ENCODE data around the gene SHC1.

Gene SHC1

DNA sequence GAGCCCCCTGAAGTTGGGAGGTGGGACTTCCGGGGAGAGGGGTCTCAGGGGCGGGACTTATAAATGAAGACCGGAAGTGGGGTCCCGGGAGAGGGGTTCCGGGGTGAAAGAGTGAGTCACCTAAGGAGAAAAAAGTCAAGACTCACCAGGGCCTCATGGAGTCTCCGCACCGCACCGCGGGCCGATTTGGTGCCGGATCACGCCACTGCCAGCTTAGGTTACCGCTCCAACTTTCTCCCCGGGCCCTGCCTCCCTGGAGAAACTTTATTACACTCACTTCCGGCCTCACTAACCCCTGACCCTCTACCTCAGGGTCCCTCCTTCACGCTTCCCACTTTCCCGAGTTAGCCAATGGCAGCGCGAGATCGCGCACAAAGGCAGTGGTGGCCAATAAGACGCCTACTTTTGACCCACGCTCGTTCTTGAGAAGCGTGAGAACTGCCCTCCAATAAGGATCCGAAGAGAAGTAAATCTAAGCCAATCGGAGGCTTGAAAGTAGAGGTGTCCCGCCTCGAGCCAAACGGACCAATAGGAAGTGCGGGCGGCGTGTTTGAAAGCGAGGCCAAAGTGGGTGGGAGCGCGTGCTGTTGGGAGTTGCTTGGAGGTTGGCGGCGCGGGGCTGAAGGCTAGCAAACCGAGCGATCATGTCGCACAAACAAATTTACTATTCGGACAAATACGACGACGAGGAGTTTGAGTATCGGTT lies 3.7 kb upstream of the SHC1 start, which contains the start of gene CKS1B:
Gene CKS1B, plus strand, starts transcription at position 580 of the 706 bp plus-strand sequence. Its CDS starts 65 bp downstream, at position 645.
- peak; percentile 98 for DNase-seq

DNA sequence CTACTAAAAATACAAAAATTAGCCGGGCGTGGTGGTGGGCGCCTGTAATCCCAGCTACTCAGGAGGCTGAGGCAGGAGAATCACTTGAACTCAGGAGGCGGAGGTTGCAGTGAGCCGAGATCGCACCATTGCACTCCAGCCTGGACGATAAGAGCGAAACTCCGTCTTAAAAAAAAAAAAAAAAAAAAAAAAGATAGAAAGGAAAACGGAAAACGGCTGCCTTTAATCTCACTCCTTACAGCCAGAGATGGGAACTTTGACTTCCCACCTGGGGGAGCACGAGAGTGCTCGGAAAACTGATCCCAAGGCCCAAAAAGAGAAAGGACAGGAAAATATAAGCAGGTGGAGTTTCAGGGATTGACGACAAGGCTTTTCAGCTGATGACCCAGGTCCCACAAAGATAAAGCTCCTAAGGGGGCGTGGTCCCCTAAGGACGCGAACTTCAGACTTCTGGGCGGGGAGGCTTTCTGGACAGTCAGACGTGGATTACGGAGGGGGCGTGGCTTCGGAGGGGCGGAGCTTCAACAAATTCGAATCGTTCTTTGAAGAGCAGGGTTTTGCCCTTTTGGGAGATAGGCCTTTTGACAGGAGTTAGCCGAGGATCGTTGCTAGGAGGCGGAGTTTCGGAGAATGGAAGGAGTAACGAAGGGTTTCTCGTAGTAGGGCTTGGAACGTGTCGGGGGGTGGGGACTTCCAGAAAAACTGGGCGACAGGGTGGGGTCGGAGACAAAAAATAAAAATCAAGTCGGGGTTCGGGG lies 3.0 kb upstream of the SHC1 start:
- peak; percentile 84 for DNase-seq

DNA sequence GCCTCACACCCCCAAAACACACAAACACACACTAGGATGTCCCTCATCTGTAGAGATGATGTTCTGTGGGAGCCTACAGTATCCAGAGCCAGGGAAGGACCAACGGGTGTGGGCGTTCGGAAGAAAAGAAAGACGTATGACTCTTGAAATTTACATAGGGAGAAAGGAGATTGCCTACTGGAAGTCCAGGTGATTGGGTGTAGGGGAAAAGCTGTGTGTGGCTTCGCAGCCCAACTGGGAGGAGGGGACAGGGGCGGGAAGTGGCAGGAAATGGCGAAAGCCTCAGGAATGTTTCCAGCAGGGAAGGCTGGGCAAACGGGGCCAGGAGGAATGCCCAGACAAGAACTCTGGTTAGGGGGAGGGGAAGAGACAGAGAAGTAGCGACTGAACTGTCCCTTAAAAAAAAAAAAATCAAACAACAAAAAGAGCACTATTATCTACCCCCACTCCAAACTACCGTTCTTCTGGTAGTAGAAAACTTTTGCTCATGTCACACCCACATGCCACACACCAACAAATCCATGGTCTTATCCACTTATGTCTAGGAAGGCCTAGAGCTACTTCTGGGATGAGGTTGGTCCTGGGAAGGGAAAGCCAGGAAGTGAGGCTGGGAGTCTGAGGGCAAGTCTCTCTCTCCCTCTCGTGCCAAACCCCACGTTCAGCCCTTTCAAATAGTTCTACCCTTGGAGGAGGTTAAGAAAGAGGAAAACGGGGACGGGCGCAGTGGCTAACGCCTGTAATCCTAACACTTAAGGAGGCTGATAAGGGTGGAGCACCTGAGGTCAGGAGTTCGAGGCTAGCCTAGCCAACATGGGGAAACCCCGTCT lies 2.2 kb upstream of the SHC1 start:
- no peak for DNase-seq

DNA sequence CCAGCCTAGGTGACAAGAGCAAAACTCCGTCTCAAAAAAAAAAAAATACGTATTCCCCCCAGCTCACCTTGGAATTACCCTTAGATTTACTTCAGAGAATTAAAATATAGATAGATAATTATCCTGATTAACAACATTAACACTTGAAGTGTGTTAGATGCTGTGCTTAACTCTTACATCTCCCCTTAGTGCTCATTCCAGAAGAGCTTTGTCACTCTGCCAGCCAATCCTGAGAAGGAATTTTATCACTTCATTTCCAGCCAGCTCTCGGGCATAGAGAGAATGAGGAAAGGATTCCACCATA lies 1.6 kb upstream of the SHC1 start:
- no peak for DNase-seq

DNA sequence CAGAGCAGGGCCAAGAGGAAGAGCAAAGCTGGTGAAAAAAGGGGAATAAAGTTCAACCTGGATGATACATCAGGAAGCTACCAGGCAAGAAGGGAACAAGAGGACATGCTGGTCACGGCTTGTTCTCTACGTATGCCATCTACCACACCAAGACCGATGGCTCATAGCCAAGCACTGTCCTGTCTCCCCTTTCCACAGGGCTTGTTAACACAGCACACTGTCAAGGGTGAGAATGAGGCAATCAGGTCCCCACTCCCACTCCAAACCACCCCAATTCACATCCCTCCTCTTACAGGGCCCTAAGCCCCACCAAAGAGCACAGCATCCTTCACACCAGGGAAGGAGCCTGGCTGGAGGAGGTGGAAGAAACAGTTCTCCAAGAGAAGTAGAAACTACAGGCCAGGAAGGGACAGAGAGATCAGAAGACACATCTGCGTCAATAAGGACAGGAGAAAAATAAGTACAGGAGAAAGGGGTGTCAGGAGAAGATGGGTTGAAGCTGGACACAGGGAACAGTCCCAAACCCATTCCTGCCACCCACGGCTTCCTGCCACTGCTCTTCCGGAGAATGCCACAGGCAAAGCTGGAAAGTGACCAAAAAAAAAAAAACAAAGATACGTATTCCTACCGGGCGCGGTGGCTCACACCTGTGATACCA lies 923 bp upstream of the SHC1 start:
- no peak for DNase-seq

DNA sequence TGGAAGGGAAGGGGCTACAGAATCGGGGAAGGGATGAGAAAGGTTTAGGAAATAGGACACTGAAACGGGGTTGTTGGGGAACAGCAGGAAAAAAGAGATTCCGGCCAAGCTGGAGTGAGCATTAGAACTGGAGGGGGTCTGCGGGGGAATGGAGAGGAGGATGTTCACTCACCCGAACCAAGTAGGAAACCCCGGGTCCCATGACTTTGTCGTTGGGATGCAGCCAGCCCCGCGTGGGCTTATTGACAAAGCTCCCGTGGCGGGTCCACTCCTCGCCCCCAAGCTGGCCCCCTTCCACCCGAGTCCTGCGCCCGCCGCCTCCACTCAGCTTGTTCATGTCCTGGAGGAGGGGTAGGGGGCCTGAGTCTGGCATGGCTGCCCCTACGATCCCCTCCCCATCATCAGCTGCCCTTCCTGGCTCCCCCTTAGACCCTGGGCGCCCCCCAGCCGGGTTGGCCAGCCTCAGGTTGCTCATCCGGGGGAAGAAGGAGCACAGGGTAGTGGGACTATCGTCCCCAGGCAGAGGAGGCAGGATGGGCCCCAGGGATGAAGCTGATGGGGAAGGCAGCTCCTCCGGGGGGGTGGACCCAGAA lies 591 bp downstream of the SHC1 start:
- no peak for DNase-seq

DNA sequence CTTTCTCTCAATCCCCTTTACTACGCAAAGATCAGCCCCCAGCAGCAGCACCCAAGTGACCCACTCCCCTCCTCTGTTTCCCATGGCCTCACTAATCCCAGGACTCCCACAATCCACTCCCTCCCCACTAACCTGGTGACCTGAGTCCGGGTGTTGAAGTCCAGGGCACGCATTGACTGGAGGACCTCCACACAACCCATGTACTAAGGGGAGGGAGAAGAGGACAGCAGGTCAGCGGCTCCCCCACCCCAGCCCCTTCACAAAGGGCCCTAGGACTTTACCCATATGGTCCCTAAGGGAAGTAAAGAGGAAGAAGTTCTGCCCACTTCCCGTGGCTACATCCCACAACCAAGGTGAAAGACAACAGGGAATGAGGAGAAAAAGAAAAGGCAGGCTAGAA lies 1.3 kb downstream of the SHC1 start:
- no peak for DNase-seq

DNA sequence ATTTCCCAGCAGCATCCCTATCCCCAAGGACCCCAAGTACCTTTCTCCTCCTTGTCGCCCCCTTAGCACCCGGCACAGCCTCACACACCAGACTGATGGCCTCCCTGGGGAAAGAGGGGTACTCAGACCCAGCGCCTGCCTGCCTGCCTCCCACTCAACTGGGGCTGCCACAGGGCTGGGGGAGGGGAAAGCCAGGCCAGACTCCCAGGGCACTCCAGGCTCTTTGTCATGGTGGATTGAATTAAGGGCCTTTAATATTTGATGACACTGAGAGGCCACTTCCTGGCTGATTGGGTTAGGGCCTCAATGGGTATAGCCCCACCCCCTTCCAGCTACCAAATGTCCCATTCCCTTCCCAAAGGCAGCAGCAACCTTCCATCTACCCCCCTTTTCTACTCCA lies 1.8 kb downstream of the SHC1 start:
- no peak for DNase-seq

DNA sequence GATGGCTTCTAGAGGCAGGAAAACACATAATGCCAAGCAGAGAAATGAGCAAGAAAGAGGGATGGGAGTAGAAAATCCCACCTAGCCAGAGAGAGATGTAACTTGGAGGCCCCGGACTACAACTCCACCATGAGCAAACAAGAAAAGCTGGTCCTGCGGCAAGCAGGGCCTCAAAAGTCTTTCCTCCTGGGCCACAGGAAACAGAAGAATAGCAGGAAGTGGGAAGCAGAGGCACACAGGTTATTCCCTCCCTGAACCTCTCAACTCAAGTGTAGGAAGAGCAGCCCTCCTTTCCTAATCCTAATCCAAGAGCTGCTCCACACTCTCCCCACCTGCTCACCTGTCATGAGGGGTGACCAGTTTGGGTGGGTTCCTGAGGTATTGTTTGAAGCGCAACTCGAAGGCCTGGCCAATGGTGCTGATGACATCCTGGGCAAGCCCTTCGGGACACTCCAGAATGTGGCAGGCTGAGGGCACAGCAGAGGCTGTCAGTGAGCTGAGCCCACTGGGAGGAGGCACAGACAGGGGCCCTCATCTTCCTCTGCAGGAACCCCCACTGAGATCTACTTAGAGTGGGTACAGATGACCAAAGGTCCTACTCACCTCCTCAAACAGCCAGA lies 3.1 kb downstream of the SHC1 start:
- no peak for DNase-seq

DNA sequence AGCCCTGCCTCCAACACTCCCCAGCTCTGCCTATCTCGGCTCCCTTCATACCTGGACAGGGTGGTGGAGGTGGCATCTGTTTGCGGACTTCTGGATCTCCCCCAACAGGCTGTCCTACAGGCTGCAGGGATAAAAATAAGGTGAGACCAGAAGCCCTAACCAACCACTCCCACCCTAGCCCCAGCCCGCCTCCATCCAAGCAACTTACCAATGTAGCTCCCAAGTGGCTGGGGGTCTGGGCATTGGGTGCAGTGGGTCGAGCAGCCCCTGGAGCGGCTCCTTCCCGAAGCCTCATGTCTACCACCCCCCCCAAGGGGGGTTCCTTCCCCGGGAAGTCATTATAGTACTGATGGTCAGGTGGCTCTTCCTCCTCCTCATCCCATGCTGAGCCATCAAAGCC lies 4.4 kb downstream of the SHC1 start:
- DNase-seq = no peak

DNA sequence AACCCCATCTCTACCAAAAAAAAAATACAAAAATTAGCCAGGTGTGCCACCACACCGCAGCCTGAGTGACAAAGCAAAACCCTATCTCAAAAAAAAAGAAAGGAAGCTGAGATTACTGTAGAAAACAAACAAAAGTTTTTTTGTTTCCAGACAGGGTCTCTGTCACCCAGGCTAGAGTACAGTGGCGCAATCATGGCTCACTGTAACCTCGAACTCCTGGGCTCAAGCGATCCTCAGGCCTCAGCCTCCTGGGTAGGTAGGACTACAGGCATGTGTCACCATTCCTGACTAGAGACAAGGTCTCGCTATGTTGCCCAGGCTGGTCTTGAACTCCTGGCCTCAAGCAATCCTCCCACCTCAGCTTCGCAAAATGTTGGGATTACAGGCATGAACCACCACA lies 6.2 kb downstream of the SHC1 start:
- no peak for DNase-seq

DNA sequence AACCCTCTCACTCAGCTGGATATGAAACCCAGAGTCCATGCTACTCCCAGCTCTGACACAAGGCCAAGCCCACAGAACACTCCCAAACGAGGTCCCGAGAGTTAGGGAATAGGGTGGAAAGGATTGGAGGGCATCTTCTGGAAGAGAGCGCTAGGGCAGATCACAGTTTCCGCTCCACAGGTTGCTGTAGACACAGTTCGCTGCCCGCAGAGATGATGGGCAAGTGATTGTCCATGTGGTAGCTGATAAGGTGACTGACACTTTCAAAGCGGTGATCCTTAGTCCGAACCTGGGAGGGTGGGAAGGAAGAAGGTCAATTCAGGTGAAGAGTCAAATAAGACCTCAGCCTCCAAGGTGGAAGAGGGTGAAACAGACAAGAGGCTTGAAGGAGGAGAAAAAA lies 6.9 kb downstream of the SHC1 start:
- no peak for DNase-seq

DNA sequence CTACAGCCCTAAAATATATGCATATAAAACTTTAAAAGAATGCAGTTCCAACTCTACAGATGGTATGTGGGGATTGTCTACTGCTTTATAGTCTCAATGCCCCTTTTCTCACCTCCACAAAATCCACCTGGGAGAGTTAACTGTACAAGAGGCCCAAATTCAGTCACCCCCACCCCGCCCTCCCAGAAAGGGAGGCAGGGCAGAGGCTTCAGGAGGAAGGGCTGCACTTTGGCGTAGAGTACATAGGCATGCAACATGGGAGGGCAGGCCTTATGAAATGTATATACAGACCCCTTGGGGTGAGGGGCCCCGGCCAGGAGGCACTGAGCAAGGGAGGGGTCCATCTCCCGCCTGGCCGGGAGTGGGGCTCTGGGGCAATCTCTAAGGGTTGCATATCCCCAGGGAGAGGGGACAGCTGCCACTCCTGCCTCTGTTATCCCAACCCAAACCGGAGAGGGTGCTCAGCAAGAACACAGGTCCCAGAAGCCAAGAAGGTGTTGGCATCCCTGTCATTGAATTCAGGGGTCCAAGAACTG lies 7.7 kb downstream of the SHC1 start:
- DNase-seq = no peak

DNA sequence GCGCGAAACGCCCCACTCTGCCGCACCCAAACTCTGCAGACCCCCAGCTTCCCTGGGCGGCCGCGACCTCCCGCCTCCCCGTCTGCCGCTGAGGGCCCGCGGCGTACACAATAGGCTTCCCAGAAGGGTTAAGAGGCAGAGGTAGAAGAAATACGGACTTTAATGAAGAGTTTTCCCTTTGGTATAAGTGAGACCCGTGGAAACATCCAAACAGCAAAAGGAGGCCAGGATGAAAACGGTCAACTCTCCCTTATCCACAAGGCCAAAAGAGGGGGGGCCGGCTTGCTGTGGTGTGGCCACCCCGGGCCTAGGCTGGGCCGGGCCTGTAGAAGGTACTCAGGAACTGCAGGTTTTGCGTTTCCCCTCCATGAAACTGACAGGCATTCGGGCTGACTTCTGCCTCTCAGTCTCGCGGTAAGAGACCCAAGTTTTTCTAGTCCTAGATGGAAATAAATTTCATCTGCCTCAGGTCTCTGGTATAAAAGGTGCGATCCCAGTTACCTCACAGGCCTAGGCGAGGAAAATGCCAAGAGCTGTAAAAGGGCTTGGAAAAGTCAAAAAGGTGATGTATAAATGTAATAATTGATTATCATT lies 8.3 kb downstream of the SHC1 start:
- no peak for DNase-seq

DNA sequence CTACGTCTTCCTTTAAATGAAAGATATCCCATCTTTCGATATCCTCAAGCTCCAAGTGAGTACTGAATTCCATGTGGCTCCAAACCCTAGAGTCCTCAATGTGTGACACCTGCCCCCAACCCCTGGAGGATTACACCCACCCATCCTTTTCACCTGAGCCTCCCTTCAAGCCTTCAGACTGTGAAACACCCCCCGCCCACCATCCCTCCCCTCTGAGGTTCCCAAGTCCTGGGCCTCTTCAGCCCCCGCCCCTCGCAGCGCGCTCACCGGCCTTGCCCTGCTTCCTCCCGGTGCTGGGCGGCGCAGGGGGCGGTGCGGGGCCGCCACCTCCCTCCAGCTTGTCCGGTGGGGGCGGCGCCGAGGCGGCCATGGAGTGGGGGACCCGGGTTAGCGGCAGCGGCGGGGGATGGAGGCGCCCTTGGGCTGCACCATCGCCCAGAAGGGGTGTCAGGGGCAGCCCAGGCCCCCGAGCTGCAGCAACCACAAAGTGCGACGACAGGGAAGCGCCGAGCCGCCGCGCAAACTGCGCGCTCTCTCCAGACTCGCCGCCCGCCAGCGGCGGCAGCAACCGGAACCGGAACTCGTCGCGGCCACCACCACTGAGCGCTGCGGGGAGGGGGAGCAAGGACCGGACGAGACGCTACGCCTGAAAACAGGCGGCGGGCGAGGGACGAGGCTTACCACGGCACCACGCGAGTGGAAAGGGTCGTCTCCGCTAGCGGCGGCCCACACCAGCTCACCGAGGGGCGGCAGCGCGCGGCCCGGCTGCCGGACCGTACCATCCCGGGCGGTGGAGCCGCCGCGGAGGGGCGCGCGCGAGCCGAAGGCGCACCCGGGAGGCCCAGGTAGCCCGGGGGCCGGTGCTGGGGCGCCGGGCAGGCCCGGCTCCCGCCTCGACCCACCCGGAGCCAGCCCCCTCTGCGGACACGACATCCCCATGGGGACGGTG lies 9.1 kb downstream of the SHC1 start, which contains the start of gene PYGO2:
Gene PYGO2, minus strand, starts transcription at position 576 of the 949 bp plus-strand sequence. Its CDS starts 206 bp downstream, at position 370.
- DNase-seq = peak; percentile 99

DNA sequence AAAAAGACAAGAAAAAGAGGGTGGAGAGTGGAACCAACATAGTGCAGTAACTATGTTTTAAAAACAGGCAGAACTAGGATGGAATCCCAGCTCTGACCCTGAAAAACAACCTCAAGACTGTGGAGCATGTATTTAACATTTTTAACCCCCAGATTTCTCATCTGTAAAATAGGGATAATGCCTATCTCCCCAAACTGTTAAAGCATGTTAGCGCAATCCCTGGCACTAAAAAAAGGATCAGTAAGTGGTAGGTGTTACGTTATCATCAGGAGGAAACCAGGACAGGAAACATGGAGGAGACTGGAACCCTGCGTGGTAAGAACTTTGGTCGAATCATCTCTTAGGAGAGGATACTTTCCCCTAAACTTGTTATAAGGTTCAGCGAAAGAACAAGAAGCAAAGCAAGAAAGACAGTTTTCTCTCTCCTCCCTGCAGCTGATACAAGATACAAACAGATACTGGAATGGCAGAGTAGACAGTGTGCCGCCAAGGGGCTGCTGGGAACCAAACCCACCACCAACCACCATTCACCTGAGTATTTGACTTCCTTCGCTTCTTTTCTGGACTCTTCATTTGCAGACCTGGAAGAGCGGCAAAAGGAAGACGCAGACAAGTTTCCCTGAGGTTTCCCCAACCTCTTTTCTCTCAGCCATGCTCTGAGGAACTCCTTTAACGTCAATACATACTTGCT lies 10.0 kb downstream of the SHC1 start:
- no peak for DNase-seq

DNA sequence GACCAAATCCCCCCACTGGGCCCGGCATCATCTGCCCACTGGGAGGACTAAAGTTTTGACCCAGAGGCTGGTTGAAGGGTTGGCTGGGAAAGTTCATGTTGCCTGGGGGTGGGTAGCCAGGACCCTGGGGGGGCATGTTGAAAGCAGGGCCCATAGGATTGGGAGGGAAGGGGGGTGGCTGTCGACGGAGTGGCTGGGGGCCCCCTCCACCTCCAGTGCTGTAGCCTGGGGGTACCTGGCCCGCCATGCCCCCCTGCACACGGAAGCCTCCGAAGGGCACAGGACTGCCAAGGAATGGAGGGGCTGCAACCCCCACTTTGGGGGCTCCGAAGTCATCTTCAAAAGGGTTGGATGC lies 11.1 kb downstream of the SHC1 start:
- no peak for DNase-seq

DNA sequence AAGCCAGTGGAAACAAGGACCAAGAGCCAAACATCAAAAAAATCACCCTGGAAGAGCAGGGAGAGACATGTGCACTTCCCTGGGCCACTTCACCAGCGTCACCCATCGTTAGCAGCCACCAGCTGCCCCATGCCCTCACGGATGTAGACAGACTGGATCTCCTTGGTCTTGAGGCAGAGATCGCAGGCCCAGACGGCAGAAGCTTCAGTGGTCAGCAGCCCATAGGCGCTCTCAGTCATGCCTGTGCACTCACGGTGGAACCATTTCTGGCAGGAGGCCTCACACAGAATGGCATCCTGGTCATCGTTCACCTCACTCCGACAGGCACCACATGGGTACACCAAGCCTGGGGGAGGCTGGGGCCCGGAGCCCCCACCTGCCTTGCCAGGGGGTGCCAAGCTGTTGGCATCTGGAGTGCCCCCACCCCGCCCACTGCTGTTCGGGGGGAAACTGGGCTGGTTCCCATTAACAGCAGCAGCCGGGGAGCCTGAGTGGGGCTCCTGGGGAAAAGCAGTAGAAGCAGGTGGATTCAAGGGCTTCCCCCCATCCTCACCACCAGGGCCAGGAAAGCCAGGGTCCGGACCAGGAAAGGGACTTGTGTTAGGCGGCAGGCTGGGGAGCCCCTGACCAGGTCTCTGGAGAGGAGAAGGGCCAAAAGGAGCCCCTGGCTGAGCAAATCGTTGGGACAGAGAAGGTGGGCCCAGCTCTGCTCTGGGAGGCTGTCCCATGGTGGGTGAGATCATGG lies 11.7 kb downstream of the SHC1 start:
- no peak for DNase-seq

DNA sequence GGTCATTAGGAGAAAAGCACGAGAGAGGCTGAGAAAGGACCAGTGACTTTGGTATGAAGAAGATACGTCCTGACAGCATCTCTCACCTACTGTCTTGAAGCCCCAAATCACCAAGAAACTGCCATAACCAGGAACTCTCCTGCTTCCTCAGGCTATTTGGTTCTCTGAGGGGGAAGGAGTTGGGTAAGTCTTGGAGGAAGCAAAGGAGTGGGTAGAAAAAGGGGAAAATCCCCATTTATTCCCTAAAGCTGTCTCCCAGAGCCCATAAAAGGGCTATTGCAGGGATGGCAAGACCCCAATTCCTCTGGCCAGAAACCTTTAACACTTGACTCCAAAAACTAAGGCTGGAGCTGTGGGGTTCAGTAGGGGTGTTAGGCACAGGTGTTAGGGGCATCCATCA lies 12.5 kb downstream of the SHC1 start:
- DNase-seq = no peak

All from right kidney (tissue), 1 donor.